Sigmoid colon (tissue), 4 donors: ENCODE data around the gene TNNT3.

Experiments
- EP300 ChIP-seq, 4 donors: sonication (generic); formaldehyde crosslinking; IDR thresholded peaks; one replicate each; pipeline ENCODE4 v1.6.1; 2017; ENCODE audit warnings: antibody characterized with exemption in 4 of 4
- POLR2AphosphoS5 ChIP-seq, 4 donors: sonication (generic); formaldehyde crosslinking; IDR thresholded peaks; one replicate each; pipeline ENCODE4 v1.6.1; 2017; ENCODE audit warnings: antibody characterized with exemption in 4 of 4
- TF ChIP-seq, protein P1 (sequence below), 4 experiments: fragments of 450-650 bp in 3 of 4; fragments of 200-600 bp in 1 of 4; IDR thresholded peaks; one replicate each; pipeline ENCODE4 v1.5.1; 2016 to 2019; ENCODE audit warnings: antibody characterized with exemption in 4 of 4, mild to moderate bottlenecking in 3 of 4, moderate library complexity in 2 of 4

GRCh38 chr11:1880746-1881441 lies 38.6 kb upstream of the TNNT3 start:
- TF ChIP-seq, protein P1, sequence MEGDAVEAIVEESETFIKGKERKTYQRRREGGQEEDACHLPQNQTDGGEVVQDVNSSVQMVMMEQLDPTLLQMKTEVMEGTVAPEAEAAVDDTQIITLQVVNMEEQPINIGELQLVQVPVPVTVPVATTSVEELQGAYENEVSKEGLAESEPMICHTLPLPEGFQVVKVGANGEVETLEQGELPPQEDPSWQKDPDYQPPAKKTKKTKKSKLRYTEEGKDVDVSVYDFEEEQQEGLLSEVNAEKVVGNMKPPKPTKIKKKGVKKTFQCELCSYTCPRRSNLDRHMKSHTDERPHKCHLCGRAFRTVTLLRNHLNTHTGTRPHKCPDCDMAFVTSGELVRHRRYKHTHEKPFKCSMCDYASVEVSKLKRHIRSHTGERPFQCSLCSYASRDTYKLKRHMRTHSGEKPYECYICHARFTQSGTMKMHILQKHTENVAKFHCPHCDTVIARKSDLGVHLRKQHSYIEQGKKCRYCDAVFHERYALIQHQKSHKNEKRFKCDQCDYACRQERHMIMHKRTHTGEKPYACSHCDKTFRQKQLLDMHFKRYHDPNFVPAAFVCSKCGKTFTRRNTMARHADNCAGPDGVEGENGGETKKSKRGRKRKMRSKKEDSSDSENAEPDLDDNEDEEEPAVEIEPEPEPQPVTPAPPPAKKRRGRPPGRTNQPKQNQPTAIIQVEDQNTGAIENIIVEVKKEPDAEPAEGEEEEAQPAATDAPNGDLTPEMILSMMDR (IDR thresholded peaks at IDR 0.05), result no peak
- no peak for TF ChIP-seq POLR2AphosphoS5 (IDR thresholded peaks at IDR 0.05)
- no peak for TF ChIP-seq EP300 (IDR thresholded peaks at IDR 0.05)
